T-helper 1 cell treated with Interleukin-12 subunit alpha and Interleukin-12 subunit beta and Interleukin-4 antibody, amounts not matched to agents 30 μg/mL and 1 μg/mL, for 36 hours (primary cell): ENCODE measurements around the gene LDLRAP1.

Source experiments
- H3K27ac Mint-ChIP-seq: one replicate; pipeline ENCODE4 v1.8.0; 2021; ENCODE audit warnings: mild to moderate bottlenecking, mixed read lengths
- H3K27me3 Mint-ChIP-seq: one replicate; pipeline ENCODE4 v1.8.0; 2021; ENCODE audit warnings: low read depth, mixed read lengths
- H3K36me3 Mint-ChIP-seq: one replicate; pipeline ENCODE4 v1.8.0; 2021; ENCODE audit warnings: low read depth, mixed read lengths
- H3K4me1 Mint-ChIP-seq: one replicate; pipeline ENCODE4 v1.8.0; 2021; ENCODE audit warnings: low read depth, mixed read lengths
- H3K4me3 Mint-ChIP-seq: one replicate; pipeline ENCODE4 v1.8.0; 2021; ENCODE audit warnings: mild to moderate bottlenecking, moderate library complexity, mixed read lengths
- H3K9me3 Mint-ChIP-seq: one replicate; pipeline ENCODE4 v1.8.0; 2021; ENCODE audit warnings: mixed read lengths

The LDLRAP1 gene

DNA sequence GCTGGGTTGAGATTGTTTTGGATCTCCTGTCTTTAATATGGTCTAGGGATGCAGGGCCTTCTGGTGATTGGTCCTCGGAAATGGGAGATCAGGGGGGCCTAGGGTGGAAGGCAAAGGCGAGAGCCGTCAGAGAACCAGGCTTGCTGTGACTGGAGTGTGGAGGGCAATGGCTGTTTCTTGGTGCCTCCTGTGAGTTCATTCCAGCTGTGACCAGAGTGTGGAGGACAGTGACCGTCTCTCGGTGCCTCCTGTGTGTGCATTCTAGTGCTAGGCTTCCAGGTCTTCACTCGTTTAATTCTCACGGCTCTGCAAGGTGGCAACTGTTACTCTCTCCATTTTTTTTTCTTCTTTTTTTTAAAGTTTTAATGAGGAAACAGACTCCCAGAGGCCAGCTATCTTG, 14.1 kb downstream of the LDLRAP1 start:
- Mint-ChIP-seq H3K4me1 (peaks cover 35% of the 10 kb centered on the region), H3K36me3 (peaks cover 10% of the 10 kb centered on the region), H3K4me3 (no peak overlapping the region), H3K27ac (no peak overlapping the region), H3K9me3 (no peaks in the 10 kb centered on the region), H3K27me3 (no peaks in the 10 kb centered on the region)

DNA sequence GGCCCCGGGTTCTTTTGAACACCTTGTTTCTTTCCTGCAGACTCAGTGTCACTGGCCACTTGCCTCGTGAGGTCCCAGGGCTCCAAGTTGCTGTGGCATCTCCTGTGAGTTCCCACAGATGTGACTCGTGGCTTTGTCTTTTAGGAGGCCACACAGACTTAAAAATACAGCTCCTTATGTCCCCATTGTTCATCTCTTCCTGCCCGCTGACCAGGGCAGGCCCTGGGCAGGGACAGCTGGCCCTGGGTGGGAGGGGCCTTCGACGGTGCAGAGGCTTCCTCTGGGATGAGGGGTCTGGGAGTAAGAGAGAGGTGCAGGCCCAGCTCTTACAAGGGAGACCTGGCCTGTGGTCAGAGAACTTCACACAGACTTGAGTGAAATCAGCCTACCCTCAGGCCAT, 15.6 kb downstream of the LDLRAP1 start:
- Mint-ChIP-seq H3K27ac (no peak overlapping the region), H3K4me3 (no peak overlapping the region)

DNA sequence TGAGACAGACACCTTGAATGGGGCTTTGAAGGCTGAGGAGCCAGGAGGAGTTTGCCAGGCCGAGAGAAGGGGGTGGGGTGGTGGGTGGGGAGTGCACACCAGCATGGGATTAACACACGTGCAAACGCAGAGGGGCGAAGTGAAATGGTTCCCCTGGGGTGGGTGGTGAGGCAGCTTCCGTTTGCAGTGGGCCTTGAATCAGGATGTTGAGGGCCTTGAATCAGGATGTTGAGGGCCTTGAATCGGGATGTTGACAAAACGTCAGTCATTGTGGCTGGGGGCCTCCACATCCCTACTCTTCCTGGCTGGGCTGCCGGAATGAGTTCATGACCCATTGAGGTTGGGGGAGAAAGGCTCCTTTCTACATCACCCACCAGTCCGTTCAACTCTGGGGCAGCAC, 16.6 kb downstream of the LDLRAP1 start:
- Mint-ChIP-seq H3K36me3 (peaks cover 14% of the 10 kb centered on the region), H3K9me3 (no peaks in the 10 kb centered on the region), H3K27ac (no peak overlapping the region), H3K27me3 (no peaks in the 10 kb centered on the region), H3K4me3 (no peak overlapping the region), H3K4me1 (peaks cover 47% of the 10 kb centered on the region)

More for the DNA sequence above, 15.6 kb downstream of the LDLRAP1 start:
- Mint-ChIP-seq H3K36me3 (peaks cover 15% of the 10 kb centered on the region), H3K27me3 (no peaks in the 10 kb centered on the region), H3K9me3 (no peaks in the 10 kb centered on the region), H3K4me1 (peaks cover 41% of the 10 kb centered on the region)

DNA sequence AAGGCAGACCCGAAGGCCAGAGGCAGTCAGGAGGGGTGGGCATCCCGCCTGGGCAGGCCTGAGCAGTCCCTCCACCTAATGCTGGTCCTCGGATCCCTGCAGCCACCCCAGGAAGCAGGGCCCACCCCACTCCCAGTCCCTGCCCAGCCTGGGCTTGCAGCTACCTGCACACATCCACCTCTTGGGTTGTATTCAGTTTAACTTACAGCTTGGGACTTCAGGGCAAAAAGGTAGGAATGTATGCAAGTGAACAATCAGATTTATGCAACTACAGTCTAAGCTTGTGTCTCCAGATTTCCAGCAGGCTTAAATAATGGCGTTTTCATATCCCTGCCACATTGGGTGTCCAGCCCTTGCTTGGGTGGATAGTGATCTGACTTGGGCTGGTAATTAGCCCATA, 17.4 kb downstream of the LDLRAP1 start:
- Mint-ChIP-seq H3K9me3 (no peaks in the 10 kb centered on the region), H3K4me3 (no peak overlapping the region), H3K4me1 (peaks cover 49% of the 10 kb centered on the region), H3K36me3 (peaks cover 12% of the 10 kb centered on the region), H3K27me3 (no peaks in the 10 kb centered on the region), H3K27ac (no peak overlapping the region)

DNA sequence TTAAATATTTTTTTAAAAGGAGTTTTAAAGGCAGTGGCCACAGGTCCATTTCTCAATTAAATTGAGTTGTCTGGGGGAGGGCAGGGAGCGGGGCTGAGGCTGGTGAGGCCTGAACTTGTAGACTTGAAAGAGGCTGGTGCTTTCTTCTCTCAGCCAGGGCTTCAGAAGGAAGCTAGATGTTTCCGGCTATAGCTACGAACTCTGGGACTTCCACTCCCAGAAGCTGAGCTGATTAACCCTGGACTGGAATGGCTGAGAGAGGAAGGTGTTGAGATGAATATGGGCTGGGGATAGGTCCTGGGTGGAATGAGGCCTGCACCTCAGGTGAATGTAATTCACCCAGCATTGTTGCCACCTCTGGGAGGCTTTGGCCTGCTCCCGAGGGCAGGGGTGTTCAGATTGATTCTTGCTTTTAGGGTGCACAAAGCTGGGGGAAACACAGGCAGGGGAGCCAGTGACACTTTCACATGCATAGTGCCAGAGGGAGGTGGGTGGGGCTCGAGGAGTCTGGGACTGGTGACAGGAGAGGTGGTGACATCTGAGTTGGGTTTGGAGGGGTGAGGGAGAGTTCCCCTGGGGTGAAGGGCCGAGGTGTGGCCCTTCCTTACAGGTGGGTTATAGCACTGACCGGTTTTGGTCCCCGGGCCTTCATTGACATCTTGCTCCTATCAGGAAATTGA, 18.2 kb downstream of the LDLRAP1 start:
- Mint-ChIP-seq H3K27ac (peak overlapping the region; percentile 80), H3K4me1 (peaks cover 48% of the 10 kb centered on the region), H3K27me3 (no peaks in the 10 kb centered on the region), H3K9me3 (no peaks in the 10 kb centered on the region), H3K4me3 (peak overlapping the region; percentile 23), H3K36me3 (peaks cover 12% of the 10 kb centered on the region)

DNA sequence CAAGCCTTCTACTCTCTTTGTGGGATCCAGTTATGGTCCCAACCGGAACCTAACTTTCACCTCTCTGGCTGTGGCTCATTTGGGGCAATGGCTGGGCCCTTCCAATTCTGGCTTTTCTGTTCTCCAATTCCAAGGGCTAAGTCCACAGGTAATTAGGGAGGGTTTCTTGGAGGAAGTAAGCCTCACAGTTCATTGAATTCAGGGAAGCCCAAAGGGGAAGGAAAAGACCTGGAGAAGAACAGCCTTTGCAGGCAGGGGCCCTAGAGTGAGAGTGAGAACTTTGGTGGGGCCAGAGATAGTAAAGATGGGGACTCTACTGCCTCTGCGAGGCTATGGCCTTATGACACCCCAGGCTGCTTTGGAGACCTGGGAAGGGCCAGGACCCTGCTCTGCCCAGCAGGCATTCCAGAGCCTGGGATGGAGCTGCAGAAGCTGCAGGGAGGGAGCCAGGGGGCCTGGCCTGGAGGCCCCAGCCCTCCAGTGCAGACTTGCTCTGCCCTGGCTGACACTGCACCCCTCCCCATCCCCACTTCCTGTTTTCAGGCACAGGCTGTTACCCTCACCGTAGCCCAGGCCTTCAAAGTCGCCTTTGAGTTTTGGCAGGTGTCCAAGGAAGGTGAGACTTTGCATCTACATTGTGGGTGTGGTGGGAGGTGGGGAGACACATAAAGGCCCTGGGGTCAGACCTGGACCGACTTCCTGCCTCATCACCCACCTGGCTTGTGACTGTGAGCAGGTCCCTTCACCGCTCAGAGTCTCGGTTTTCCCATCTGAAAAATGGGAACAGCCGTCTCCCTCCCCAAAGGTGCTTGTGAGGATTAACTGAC, 18.9 kb downstream of the LDLRAP1 start:
- H3K4me1 Mint-ChIP-seq = peaks cover 43% of the 10 kb centered on the region
- no peaks in the 10 kb centered on the region for H3K27me3 Mint-ChIP-seq
- H3K27ac Mint-ChIP-seq = peak overlapping the region; percentile 80
- H3K4me3 Mint-ChIP-seq = peak overlapping the region; percentile 67
- no peaks in the 10 kb centered on the region for H3K9me3 Mint-ChIP-seq
- peaks cover 12% of the 10 kb centered on the region for H3K36me3 Mint-ChIP-seq

DNA sequence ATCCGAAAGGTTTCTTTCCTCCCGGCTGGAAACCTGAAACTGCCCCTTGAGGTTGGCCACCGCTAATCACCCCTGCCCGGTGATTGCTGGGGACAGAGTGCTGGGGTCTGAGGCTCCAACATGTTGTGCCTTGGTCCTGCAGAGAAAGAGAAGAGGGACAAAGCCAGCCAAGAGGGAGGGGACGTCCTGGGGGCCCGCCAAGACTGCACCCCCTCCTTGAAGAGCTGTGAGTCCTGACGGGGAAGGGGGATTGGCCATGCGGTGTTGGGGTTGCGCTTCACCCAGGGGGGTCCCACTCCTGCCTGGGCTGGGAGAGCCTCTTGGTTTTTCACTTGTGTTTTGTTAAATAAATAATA, 19.5 kb downstream of the LDLRAP1 start:
- peaks cover 41% of the 10 kb centered on the region for H3K4me1 Mint-ChIP-seq
- no peaks in the 10 kb centered on the region for H3K27me3 Mint-ChIP-seq
- H3K27ac Mint-ChIP-seq = peak overlapping the region; percentile 80
- H3K36me3 Mint-ChIP-seq = peaks cover 14% of the 10 kb centered on the region
- H3K4me3 Mint-ChIP-seq = peak overlapping the region; percentile 67
- H3K9me3 Mint-ChIP-seq = no peaks in the 10 kb centered on the region

DNA sequence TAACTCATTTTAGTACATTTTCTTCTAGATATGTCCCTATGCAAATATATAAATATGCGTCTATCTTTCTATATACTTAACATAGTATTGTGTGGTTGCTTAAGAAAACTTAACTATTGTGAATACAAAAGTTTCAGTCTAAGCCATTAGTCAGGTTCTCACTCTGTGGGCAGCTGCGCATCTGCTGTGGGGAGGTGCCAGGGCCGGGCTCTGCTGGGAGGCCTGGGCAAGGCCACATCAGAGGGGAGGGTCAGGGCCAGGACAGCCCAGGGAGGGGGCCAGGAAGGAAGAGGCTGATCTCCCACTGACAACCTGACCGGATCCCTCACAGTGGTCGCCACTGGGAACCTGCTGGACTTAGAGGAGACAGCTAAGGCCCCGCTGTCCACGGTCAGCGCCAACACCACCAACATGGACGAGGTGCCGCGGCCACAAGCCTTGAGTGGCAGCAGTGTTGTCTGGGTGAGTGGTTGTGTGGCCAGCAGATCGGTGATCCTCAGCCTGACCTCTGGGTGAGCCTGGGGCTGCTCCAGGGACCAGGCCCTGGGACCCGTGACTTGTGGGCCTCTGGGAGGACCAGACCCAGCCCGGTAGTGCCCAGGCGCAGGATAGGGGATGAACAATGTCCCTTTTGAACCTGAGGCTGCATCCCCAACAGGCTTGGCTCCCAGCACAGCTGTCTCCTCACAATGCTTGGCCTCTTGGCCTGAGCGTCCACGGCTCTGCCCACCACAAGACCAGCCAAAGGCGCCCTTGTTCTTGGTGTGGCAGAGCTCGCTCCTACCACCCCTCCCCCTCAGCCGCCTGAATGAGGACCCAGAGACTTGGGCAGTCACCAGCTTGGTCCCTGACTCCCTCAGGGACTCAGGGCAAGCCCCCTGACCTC, 20.2 kb downstream of the LDLRAP1 start:
- H3K36me3 Mint-ChIP-seq = peaks cover 17% of the 10 kb centered on the region
- H3K27ac Mint-ChIP-seq = no peak overlapping the region
- no peak overlapping the region for H3K4me3 Mint-ChIP-seq
- H3K9me3 Mint-ChIP-seq = no peaks in the 10 kb centered on the region
- peaks cover 44% of the 10 kb centered on the region for H3K4me1 Mint-ChIP-seq
- H3K27me3 Mint-ChIP-seq = no peaks in the 10 kb centered on the region

DNA sequence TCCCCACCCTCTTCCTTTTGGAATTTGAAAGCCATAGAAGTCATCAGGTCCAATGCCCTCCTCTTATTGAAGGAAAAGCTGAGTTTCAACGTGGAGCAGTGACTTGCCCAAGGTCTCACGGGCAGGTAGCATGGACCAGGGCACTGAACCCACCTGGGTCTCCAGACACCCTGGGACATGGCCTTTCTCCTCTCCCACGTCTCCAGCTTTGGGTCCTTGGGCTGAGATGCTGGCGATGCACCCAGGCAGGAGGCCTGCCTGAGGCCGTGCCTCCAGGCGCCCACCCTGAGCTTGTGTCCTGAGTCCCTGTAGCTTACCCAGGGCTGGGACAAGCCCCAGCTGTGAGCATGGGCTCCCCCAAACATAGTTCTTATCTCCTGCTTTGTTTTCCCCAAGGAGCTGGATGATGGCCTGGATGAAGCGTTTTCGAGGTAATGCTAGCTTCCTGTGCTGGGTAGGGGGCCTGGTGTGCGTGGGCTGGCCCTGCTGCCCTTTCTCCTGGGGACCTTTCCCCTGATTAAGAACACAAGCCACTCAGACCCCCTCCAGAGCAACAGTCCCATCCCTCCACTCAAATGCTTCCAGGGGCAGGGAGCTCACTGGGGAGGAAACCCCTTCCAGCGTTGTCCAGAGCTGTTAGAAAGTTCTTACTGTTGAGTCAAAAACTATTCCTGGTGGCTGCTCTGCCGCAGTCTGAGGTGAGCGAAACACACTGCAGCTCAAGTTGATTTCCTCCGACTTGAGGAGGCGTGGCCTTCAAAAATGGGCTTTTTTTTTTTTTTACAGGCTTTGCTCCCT, 21.6 kb downstream of the LDLRAP1 start:
- Mint-ChIP-seq H3K9me3 (no peaks in the 10 kb centered on the region), H3K4me3 (peak overlapping the region; percentile 13), H3K27ac (peak overlapping the region; percentile 62), H3K4me1 (peaks cover 41% of the 10 kb centered on the region), H3K27me3 (no peaks in the 10 kb centered on the region), H3K36me3 (peaks cover 15% of the 10 kb centered on the region)

DNA sequence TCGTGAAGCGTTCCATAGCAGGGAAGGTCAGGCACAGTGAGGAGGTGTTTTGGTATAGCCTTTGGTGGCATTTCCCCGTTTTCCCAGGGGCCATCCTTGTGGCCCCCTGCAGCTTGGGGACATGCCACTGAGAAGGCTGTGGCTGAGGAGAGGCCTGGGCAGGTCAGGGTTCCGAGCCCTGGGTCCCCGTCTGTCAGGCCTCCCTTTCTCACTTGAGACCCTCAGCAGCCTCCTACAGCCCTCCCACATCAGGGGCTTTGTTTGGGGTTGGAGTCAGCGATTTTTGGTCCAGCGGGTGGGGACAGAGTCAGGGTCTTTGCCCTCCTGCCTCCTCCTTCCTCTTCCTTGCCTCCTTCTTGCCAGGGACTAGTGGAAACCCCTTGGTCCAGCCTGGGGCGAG, 22.2 kb downstream of the LDLRAP1 start:
- H3K9me3 Mint-ChIP-seq = no peaks in the 10 kb centered on the region
- H3K36me3 Mint-ChIP-seq = peaks cover 15% of the 10 kb centered on the region
- H3K4me1 Mint-ChIP-seq = peaks cover 41% of the 10 kb centered on the region
- H3K27me3 Mint-ChIP-seq = no peaks in the 10 kb centered on the region
- H3K27ac Mint-ChIP-seq = no peak overlapping the region
- H3K4me3 Mint-ChIP-seq = peak overlapping the region; percentile 13

DNA sequence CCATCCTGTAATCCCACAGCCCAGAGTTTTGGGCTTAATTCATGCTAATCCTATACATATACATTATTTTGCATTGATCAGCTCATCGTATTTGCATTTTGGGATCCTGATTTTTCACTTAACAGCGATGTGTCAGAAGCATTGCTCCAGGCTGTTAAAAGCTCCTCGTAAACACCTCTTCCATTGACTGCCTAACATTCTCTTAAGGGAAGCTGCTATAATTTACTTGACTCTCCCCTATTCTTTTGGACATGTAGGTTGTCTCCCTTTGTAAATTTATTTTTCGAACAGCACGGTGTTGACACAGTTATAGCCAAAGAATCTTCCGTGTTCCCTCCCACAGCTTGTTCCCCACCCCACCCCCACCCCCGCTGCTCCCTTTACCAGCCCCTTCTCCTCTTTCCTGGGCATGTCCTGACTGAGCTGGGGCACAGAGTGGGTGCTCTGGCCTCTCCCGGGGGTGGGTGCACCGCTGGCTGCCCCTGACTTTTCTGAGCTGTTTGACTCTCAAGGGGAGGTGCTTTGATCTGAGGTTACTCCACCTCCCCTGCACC, 22.8 kb downstream of the LDLRAP1 start:
- no peak overlapping the region for H3K4me3 Mint-ChIP-seq

DNA sequence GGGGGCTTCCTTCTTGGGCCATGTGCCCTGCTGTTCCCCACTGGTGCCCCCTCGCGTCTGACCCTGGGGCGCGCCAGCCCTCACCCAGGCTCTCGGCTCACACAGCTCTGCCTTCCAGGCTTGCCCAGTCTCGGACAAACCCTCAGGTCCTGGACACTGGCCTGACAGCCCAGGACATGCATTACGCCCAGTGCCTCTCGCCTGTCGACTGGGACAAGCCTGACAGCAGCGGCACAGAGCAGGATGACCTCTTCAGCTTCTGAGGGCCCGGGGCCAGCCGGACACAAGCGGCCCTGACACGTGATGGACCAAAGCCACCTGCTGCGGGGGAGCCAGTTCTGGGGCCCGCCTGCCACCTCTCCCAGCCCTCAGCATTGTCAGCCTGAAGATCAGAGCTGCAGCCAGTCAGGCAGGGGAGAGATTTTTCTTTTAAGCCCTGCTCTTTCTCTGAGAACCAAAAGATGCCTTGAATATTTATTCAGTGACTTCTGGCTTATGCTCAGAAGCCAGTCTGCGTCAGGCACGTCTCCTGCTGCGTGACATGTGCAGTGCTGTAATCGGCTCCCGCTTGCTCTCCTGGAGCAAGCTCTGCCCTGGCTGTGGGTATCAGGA, 23.4 kb downstream of the LDLRAP1 start:
- Mint-ChIP-seq H3K4me1 (peaks cover 30% of the 10 kb centered on the region), H3K27ac (no peak overlapping the region), H3K9me3 (no peaks in the 10 kb centered on the region), H3K27me3 (no peaks in the 10 kb centered on the region), H3K36me3 (peaks cover 15% of the 10 kb centered on the region), H3K4me3 (no peak overlapping the region)

More for the DNA sequence above, 22.8 kb downstream of the LDLRAP1 start:
- Mint-ChIP-seq H3K9me3 (no peaks in the 10 kb centered on the region), H3K27ac (no peak overlapping the region), H3K36me3 (peaks cover 15% of the 10 kb centered on the region), H3K27me3 (no peaks in the 10 kb centered on the region), H3K4me1 (peaks cover 36% of the 10 kb centered on the region)

DNA sequence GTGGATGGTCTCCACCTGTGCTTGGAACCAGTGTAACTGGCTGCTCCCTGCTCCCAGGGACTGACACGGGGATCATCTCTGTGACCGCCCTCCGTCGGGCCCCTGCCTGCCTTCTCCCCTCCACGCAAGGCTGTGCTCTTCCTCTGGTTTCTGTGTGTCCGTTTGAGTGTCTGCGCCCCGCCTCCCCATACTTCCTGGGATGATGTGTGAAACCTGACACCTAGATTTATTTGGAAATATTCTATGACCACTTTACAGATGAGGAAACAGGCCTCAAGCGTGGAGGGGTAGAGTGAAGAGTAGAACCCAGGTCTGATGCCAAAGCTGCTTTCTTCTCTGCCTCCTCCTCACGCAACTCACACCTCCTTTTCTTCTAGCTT, 24.3 kb downstream of the LDLRAP1 start:
- H3K27ac Mint-ChIP-seq = no peak overlapping the region
- H3K9me3 Mint-ChIP-seq = no peaks in the 10 kb centered on the region
- peaks cover 22% of the 10 kb centered on the region for H3K4me1 Mint-ChIP-seq

More for the DNA sequence above, 24.3 kb downstream of the LDLRAP1 start:
- Mint-ChIP-seq H3K27me3 (peaks cover 4% of the 10 kb centered on the region), H3K4me3 (no peak overlapping the region), H3K36me3 (peaks cover 12% of the 10 kb centered on the region)
